ENCODE data around the gene CEBPZ. TPM values are rescaled to one million over a fixed set of nuclear protein-coding genes. Genes with fewer than 3 reads are reported as not detected.
"Not testable (repeated sequence)": the region's sequence is repeated elsewhere in the genome, so short reads cannot be mapped to it uniquely, and the experiment has no call there.

CEBPZ gene
- total and polyA plus RNA-seq, 11 donors: 17.4 to 50.9 (median 25.5) TPM

GRCh38 chr2:37211212-37211611 lies 20.2 kb downstream of the CEBPZ start:
- H3K4me3 ChIP-seq: no peak overlapping the region
- peaks cover 2 to 100% (median 89%) of the 10 kb centered on the region in 9 donors for H3K36me3 ChIP-seq
- H3K4me1 ChIP-seq: peaks cover 0 to 8% (median 0%) of the 10 kb centered on the region in 12 donors
- peaks cover 0 to 34% (median 16%) of the 10 kb centered on the region in 12 donors for H3K9me3 ChIP-seq
- no peak for TF ChIP-seq POLR2A (IDR thresholded peaks at IDR 0.05)
- TF ChIP-seq CTCF (IDR thresholded peaks at IDR 0.05): no peak
- ATAC-seq: no peak
- H3K27ac ChIP-seq: no peak overlapping the region
- no peak for DNase-seq
- intact Hi-C loops (cut with DNase I): no loop called here
- no peaks in the 10 kb centered on the region for H3K27me3 ChIP-seq

DNA sequence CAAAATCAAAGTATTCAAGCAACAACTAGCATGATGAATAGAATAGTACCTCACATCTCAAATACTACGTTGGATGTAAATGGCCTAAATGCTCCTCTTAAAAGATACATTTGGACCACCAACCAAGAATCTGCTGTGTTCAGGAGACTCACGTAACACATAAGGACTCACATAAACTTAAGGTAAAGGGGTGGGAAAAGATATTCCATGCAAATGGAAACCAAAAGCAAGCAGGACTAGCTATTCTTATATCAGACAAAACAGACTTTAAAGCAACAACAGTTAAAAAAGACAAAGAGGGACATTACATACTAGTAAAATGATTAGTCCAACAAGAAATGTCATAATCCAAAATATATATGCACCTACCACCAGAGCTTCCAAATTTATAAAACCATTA lies 24.6 kb downstream of the CEBPZ start:
- H3K4me1 ChIP-seq; intact Hi-C loops (cut with DNase I); DNase-seq; ATAC-seq; H3K27ac ChIP-seq; H3K27me3 ChIP-seq; H3K4me3 ChIP-seq: not testable (repeated sequence)
- 93 to 98% (median 96%) methylated on average over 2 of the region's 2 CpGs for WGBS, 4 donors
- Histone ChIP-seq H3K36me3 (peaks cover 2 to 100% (median 87%) of the 10 kb centered on the region in 9 donors), H3K9me3 (peaks cover 0 to 43% (median 18%) of the 10 kb centered on the region in 12 donors)

DNA sequence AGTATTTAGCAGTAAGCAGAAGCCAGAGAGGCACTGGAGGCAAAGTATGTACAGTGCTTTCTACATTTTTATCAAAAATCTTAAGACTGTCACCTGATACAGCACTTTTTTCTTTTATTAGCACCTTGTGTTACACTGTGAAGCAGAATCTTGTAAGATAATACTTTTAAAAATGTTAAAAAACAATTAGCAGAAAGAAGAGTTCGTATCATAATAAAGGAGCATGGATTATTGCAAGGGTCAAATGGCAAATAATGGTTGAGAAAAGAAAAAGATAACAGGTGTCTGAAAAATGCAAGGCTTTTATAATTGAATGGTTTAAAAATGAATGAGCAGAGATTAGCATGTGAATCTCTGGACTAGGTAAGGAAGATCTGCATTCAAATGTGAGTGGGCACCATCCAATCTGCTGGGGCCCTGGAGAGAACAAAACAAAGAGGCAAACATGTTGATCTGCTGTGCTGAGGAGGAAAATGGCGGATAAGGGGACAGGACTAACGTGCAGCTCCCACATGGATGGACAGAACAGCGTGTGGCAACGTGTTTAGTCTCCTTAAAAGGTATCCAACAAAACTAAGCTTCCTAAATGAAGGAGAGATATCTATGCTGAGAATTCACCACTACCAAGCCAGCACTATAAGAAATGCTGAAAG lies 25.6 kb downstream of the CEBPZ start:
- Histone ChIP-seq H3K36me3 (peaks cover 2 to 100% (median 87%) of the 10 kb centered on the region in 9 donors), H3K27me3 (no peaks in the 10 kb centered on the region), H3K4me3 (no peak overlapping the region), H3K27ac (no peak overlapping the region), H3K4me1 (peaks cover 0 to 3% (median 0%) of the 10 kb centered on the region in 12 donors), H3K9me3 (peaks cover 0 to 43% (median 18%) of the 10 kb centered on the region in 12 donors)
- DNase-seq: no peak
- intact Hi-C loops (cut with DNase I): no loop called here
- TF ChIP-seq POLR2A (IDR thresholded peaks at IDR 0.05) (no peak), CTCF (IDR thresholded peaks at IDR 0.05) (no peak)
- WGBS, 4 donors: 86 to 93% (median 91%) methylated on average over 5 of the region's 5 CpGs
- ATAC-seq: no peak

GRCh38 chr2:37205071-37205661 lies 26.2 kb downstream of the CEBPZ start:
- DNase-seq; H3K27ac ChIP-seq; intact Hi-C loops (cut with DNase I); H3K27me3 ChIP-seq; H3K4me3 ChIP-seq; ATAC-seq; H3K4me1 ChIP-seq: not testable (repeated sequence)
- Histone ChIP-seq H3K9me3 (peaks cover 0 to 43% (median 18%) of the 10 kb centered on the region in 12 donors), H3K36me3 (peaks cover 2 to 99% (median 86%) of the 10 kb centered on the region in 9 donors)
- 80 to 90% (median 83%) methylated on average over 8 of the region's 8 CpGs for WGBS, 4 donors

DNA sequence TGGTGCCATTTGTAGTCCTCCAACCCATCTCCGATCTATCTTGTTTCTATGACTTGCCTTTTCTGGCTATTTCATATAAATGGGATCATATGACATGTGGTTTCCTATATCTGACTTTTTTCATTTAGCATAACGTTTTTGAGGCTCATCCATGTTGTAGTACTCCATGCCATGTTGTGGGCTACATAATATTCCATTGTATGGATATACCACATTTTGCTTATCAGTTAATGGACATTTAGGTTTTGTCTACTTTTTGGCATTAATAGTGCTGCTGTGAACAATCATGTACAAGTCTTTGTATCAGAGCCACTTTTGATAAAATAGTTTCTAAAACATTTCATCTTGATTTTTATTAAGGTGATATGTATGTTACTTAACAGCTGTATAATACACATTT lies 27.7 kb downstream of the CEBPZ start:
- peaks cover 2 to 89% (median 72%) of the 10 kb centered on the region in 9 donors for H3K36me3 ChIP-seq
- no peak for DNase-seq
- peaks cover 0 to 6% (median 0%) of the 10 kb centered on the region in 12 donors for H3K4me1 ChIP-seq
- no peak for ATAC-seq
- intact Hi-C loops (cut with DNase I): no loop called here
- no peak overlapping the region for H3K4me3 ChIP-seq
- TF ChIP-seq CTCF (IDR thresholded peaks at IDR 0.05): no peak
- TF ChIP-seq POLR2A (IDR thresholded peaks at IDR 0.05): no peak
- no peaks in the 10 kb centered on the region for H3K27me3 ChIP-seq
- no peak overlapping the region for H3K27ac ChIP-seq
- 94 to 98% (median 95%) methylated on average over 2 of the region's 2 CpGs for WGBS, 4 donors
- H3K9me3 ChIP-seq: peaks cover 0 to 33% (median 11%) of the 10 kb centered on the region in 12 donors
